ENCODE measurements around the gene OR5D18. TPM values are rescaled to one million over a fixed set of nuclear protein-coding genes. Genes with fewer than 3 reads are reported as not detected.

OR5D18 gene
- total RNA-seq, 1 experiment from 2014 or later = not detected

- TF ChIP-seq ZSCAN18 (CRISPR knock-in tag; IDR thresholded peaks at IDR 0.05) (no peak), MAX (CRISPR knock-in tag; IDR thresholded peaks at IDR 0.05) (no peak), FOXP4 (CRISPR knock-in tag; IDR thresholded peaks at IDR 0.05) (no peak), ZNF512 (CRISPR knock-in tag; IDR thresholded peaks at IDR 0.05; ENCODE audit: borderline replicate concordance) (no peak), USF2 (CRISPR knock-in tag; IDR thresholded peaks at IDR 0.05) (no peak), STAT6 (CRISPR knock-in tag; conservative IDR thresholded peaks at IDR 0.05; ENCODE audit: low read depth) (no peak), ZNF281 (CRISPR knock-in tag; IDR thresholded peaks at IDR 0.05) (no peak), SP1 (CRISPR knock-in tag; conservative IDR thresholded peaks at IDR 0.05) (no peak)
Measured at GRCh38 chr11:55847453-55847852, 28.0 kb downstream of the OR5D18 start (continued).

GRCh38 chr11:55849037-55849436, 29.6 kb downstream of the OR5D18 start:
- no peak for ATAC-seq
- Mint-ChIP-seq H3K4me3 (no peak overlapping the region), H3K9me3 (peaks cover 83% of the 10 kb centered on the region), H3K36me3 (peaks cover 60% of the 10 kb centered on the region), H3K27ac (no peak overlapping the region), H3K4me1 (no peaks in the 10 kb centered on the region), H3K27me3 (ENCODE audit: low read depth) (no peaks in the 10 kb centered on the region; the same call in 1 of the 2 replicates)
- no peak for DNase-seq (ENCODE audit: low spot score)
- POLR2A ChIA-PET = no interaction called here
- CTCF ChIA-PET = no interaction called here
- TF ChIP-seq ZNF232 (CRISPR knock-in tag; IDR thresholded peaks at IDR 0.05) = no peak
- TF ChIP-seq MXD4 (CRISPR knock-in tag; IDR thresholded peaks at IDR 0.05; ENCODE audit: borderline replicate concordance) = no peak
- TF ChIP-seq ZBTB43 (CRISPR knock-in tag; IDR thresholded peaks at IDR 0.05) = no peak
- no peak for TF ChIP-seq E2F4 (CRISPR knock-in tag; IDR thresholded peaks at IDR 0.05; ENCODE audit: borderline replicate concordance, low read depth)
- no peak for TF ChIP-seq ZSCAN18 (CRISPR knock-in tag; IDR thresholded peaks at IDR 0.05)
- TF ChIP-seq ZBTB21 (CRISPR knock-in tag; IDR thresholded peaks at IDR 0.05; ENCODE audit: borderline replicate concordance) = no peak
- TF ChIP-seq MYBL2 (CRISPR knock-in tag; IDR thresholded peaks at IDR 0.05) = no peak
- TF ChIP-seq CBFB (CRISPR knock-in tag; IDR thresholded peaks at IDR 0.05; ENCODE audit: low read depth) = no peak
- TF ChIP-seq ZNF512 (CRISPR knock-in tag; IDR thresholded peaks at IDR 0.05; ENCODE audit: borderline replicate concordance) = no peak
